Lower leg skin (tissue), 3 donors: Measurements from ENCODE around the gene ERCC2.

Source experiments
- POLR2A ChIP-seq, 2 donors: fragments of 450-650 bp; IDR thresholded peaks; one replicate each; pipeline ENCODE4 v1.6.1; 2016 to 2017; ENCODE audit warnings: antibody characterized with exemption in 2 of 2, mild to moderate bottlenecking in 1 of 2, moderate library complexity in 1 of 2
- TF ChIP-seq, protein P1 (sequence below), 3 donors: fragments of 450-650 bp; IDR thresholded peaks; one replicate each; pipeline ENCODE4 v1.5.1; 2016; ENCODE audit warnings: antibody characterized with exemption in 3 of 3, mild to moderate bottlenecking in 3 of 3, moderate library complexity in 2 of 3

DNA sequence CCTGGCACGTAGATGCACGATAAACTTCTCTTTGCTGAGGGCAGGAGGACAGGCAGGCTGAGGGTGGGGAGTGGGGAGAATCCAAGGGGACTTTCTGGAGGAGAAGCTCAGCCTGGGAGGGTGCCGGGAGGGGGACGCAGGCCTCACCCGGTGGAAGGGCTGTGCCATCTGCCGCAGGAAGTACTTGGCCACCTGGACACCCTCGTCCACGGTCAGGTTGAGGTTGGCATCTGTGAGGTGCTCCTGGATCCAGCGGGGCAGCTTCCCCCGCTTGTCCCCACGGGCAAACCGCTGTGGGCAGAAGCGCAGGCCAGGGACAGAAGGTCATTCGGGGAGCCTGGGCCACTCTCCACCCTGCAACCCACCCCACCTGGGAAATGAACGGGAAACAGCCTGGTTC is 18.3 kb downstream of the ERCC2 start:
- TF ChIP-seq, protein P1, sequence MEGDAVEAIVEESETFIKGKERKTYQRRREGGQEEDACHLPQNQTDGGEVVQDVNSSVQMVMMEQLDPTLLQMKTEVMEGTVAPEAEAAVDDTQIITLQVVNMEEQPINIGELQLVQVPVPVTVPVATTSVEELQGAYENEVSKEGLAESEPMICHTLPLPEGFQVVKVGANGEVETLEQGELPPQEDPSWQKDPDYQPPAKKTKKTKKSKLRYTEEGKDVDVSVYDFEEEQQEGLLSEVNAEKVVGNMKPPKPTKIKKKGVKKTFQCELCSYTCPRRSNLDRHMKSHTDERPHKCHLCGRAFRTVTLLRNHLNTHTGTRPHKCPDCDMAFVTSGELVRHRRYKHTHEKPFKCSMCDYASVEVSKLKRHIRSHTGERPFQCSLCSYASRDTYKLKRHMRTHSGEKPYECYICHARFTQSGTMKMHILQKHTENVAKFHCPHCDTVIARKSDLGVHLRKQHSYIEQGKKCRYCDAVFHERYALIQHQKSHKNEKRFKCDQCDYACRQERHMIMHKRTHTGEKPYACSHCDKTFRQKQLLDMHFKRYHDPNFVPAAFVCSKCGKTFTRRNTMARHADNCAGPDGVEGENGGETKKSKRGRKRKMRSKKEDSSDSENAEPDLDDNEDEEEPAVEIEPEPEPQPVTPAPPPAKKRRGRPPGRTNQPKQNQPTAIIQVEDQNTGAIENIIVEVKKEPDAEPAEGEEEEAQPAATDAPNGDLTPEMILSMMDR (IDR thresholded peaks at IDR 0.05): no peak
- TF ChIP-seq POLR2A (IDR thresholded peaks at IDR 0.05): no peak
